Retinal pigment epithelial cell (primary cell): Measurements from ENCODE around the gene EZR.

ENCODE experiments used
- DNase-seq: peaks from one replicate; pipeline ENCODE4 v3.0.0-alpha.2; 2010; ENCODE audit warnings: low read depth
- H3K4me3 ChIP-seq: 2 replicates; pipeline ENCODE4 v1.5.1; 2011; ENCODE audit warnings: mild to moderate bottlenecking, low read length, control low read depth, moderate library complexity
- TF ChIP-seq, protein P1 (sequence below): conservative IDR thresholded peaks from 2 replicates; pipeline ENCODE4 v1.5.1; 2011; ENCODE audit warnings: low read depth, low read length, control low read depth, inconsistent platforms

Gene EZR

DNA sequence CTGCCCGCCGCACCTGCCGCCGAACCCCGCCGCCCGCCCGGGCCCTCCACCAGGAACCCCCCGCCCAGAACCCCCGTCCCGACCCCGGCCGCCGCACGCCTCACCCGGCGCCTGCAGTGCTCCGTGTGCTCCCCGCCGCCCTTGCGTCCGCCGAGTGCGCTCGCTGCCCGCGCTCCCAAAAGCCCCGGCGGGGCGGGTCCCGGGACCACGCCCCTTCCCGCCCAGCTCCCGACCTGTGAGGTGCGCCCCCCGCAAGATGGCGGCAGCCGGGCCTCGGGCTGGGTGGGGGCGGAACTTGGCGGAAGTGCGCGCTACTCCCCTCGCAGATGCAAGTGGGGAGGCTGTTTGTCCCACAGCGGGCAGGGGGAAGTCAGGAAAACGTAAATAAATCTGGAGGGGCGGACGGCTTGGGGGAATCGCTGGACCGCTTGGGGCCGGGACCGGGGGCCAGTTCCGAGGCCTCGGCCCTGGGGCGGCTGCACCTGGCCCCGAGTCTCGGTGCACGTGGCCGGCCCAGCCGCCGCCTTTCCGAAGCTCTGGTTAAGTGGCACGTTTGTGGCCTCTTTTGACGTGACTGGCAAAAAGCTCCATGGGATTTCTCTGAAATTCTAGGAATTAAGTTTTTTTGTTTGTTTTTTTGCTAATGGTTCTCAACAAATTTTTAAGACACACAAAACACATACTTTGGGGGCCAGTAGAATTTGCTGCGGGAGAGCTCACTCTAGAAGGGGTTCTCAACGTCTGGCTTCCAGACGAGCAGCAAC is at the start of gene EZR:
Gene EZR (minus strand): TSS at position 156 of the 764 bp plus-strand sequence. CDS start 1,275 bp downstream, outside the sequence.
- H3K4me3 ChIP-seq, result peak within 1 kb of the TSS; percentile 99
- TF ChIP-seq, protein P1, sequence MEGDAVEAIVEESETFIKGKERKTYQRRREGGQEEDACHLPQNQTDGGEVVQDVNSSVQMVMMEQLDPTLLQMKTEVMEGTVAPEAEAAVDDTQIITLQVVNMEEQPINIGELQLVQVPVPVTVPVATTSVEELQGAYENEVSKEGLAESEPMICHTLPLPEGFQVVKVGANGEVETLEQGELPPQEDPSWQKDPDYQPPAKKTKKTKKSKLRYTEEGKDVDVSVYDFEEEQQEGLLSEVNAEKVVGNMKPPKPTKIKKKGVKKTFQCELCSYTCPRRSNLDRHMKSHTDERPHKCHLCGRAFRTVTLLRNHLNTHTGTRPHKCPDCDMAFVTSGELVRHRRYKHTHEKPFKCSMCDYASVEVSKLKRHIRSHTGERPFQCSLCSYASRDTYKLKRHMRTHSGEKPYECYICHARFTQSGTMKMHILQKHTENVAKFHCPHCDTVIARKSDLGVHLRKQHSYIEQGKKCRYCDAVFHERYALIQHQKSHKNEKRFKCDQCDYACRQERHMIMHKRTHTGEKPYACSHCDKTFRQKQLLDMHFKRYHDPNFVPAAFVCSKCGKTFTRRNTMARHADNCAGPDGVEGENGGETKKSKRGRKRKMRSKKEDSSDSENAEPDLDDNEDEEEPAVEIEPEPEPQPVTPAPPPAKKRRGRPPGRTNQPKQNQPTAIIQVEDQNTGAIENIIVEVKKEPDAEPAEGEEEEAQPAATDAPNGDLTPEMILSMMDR, result no peak
- DNase-seq, result no peak

DNA sequence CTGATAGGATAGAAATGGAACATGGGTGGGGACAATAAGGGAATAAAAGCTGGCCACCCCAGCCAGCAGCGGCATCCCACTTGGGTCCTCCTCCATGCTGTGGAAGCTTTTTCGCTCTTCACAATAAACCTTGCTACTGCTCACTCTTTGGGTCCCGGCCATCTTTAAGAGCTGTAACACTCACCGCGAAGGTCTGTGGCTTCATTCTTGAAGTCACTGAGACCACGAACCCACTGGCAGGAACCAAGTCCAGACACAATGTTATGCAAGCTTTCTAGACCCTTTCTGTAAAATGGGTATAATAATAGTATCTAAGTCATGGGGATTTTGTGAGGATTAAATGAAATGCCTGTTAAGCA is 48.9 kb upstream of the EZR start:
- TF ChIP-seq, protein P1, result no peak
- H3K4me3 ChIP-seq, result no peak overlapping the region

DNA sequence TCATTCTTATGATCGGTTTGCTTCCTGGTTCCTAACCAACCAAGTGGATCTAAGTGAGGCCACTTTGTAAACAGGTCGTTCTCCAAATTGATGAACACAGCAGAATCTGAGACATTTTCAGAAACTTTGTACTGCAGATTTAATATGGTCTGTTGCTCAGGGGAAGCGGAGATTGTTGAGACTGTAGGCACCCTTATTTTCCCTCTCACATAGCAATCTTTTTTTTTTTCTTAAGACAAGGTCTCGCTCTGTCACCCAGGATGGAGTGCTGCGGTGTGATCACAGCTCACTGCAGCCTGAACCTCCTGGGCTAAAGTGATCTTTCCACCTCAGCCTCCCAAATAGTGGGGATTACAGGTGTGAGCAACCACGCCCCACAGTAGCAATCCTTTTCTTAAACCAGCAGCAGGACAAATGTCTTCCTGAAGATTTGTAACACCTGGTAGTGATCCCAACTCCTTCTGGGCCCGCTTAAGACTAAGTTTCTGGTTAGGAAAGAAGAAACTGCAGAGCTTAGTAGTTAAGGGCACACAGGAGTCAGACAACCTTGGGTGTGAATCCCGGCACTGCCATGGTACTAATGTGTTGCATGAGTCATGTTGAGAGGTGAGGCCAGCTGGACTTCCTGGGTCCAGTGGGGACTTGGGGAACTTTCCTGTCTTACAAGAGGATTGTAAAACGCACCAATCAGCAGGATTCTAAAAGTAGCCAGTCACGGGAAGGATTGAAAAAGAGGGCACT is 48.4 kb upstream of the EZR start:
- no peak for DNase-seq
- no peak overlapping the region for H3K4me3 ChIP-seq
- TF ChIP-seq, protein P1, result no peak

More for the DNA sequence above, 48.9 kb upstream of the EZR start:
- no peak for DNase-seq

DNA sequence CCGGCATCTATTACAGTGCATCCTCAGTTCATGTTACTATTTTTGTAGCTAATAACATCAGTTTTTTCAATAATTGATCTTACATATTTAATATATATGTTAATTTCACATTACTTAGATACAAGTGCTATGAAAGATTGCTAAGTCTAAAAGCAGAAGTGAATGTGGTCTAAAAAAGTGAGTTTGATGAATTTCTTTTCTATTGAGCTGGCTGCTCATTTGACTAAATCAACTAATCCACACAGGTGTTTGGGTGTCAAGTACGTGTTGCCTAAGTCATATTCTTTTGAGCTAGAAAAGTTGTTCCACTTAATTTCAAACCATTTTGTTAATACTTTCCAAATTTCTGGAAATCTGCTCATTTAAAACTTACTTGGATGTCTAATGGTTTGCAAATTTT is 46.6 kb upstream of the EZR start:
- no peak overlapping the region for H3K4me3 ChIP-seq
- no peak for DNase-seq
- TF ChIP-seq, protein P1, result no peak

DNA sequence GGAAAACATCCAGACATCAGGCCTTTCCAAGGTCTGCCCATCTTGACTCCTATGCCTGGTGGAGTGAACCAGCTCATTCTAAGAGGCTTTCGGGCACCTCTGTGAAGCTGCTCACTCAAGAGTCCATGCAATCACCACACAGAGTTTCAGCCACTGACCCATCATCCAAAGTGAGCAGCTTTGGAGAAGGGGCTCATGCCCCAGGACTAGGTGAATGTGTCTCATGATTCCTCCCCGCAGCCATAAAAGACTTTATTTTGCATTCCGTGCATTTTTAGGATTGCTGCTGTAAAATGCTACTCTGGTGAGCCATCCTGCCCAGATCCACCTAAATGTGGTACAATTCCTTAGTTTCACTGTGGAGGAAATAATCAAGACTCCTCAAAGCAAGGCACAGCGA is 44.5 kb upstream of the EZR start:
- no peak overlapping the region for H3K4me3 ChIP-seq
- peak; percentile 62 for DNase-seq
- TF ChIP-seq, protein P1, result no peak

DNA sequence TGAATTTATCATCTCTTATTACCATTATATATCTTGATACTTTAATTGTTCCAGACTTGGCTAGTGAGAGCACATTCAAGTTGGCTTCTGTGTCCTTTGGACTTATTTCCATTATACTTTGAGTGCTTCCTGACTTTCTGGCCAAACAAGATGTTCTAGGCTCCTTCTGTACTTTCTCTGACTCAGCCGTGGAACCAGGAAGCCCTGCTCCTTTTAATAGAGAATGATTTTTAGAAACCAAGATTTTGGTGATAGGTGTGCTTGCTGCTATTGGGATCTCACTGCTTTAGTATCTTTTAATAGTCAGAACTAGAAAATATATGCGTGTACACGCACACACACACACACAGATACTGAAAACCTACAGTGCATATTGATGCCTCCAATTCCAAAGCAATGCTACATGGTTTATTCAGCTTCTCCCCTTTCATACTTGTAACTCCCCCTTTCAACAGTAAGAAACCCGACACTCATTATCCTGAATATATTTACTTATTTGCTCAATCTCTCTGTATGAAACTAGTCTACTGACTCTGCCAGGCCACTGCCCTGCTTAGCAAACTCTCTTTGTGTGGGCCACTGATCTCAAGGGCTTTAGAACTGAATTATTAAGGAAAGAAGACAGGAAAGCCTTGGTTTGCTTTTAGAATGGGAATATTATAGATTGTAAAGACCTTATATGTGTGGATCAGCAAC is 42.7 kb upstream of the EZR start:
- DNase-seq, result no peak
- H3K4me3 ChIP-seq, result no peak overlapping the region
- TF ChIP-seq, protein P1, result no peak
